ENCODE measurements around the gene PEX3. TPM values are rescaled to one million over a fixed set of nuclear protein-coding genes. Genes with fewer than 3 reads are reported as not detected.

The PEX3 gene
- polyA plus RNA-seq, 5 donors = 26.3 to 42.7 (median 33.6) TPM

DNA sequence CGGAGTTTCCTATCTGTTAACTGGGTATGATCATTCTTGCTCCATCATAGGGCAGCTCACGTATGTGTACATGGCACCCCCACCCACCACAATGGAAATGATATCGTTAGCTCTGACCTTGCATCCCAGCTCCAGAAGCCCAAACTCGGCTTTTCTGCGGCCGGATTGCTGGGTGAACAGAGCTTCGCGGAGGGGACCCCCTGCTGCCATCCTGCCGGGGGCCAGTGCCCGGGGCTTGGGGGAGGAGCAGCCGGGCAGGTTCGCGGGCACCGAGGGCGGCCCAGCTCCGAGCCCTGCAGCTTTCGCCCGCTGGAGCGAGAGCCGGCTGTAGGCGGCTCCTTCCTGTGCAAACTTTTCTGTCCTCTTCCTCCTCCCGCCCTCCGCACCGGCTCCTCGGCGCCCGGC, 85.9 kb downstream of the PEX3 start:
- no peak for DNase-seq

DNA sequence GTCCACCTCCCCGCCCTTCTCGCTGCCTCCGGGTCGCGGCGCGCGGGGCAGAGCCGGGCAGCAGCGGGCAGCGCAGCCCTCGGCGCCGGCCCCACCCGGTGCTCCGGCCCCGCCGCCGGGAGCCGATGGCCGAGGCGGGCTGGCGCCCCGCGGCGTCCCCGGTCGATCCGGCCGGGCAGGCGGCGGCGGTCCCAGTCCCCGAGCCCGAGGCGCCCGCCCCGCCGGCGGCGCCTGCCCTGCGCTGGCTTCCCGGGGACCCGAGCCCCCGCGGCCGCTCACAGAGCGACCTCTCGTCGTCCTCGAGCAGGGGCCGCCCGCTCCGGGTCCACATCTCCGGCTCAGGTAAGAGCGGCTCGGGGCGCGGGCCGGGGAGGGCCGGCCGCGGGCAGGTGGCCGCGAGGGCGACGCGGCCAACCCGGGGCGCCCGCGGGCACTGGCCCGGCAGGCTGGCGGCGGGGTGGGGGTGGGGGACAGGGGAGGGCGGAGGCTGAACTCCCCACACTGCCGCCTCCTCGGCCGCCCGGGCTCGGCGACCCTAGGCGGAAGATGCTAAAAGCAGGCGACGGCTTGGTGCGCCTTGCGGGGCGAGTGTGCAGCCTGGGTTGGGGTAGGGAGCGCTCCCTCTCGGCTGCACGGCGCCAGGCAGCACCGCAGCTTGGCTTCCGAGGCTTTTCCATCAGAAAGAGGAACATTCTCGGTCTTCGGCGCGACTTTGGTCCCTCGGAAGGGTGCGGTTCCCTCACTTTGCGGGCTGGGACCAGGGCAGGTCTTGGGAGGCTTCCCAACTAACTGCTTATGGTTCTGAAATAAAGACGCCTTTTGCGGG, 86.5 kb downstream of the PEX3 start:
- peak in 1 of 2 donors; percentile 46 for DNase-seq

DNA sequence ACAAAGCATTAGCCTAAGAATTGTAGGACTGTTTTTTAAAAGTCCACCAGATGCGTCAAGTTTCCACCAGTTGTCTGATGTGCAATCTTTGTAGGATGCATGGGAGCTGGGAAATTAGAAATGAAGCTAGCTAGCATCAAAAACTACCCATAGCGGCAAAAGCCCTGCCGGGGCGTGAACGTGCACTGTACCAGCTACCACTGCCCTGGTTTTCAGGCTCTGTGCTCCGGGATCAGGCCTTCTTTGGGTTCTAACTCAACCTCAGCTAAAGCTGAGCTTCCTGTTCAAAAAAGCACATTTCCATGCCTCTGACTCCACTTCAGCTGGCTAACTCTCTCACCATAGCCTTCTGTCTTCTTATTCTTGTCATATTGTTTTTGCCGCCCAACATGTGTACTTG, 87.8 kb downstream of the PEX3 start:
- no peak for DNase-seq

DNA sequence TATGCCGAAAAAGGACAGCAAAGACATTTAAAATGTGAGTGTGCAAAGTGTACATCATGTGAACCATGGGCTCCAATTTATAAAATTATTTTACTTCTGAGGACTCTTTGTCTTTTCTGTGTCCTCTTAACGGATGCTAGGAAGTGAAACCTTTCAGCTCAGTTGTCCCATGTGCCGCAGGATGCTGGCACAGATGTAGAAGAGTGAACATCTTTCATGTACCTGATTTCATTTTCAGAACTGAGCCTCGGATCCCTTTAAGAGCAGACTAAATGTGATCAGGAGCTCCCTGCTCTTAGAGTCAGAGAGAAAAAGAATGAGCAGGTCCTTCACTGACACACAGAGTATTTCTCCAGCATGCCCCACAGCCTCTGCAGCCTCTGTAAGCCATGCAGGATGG, 88.5 kb downstream of the PEX3 start:
- DNase-seq = no peak

DNA sequence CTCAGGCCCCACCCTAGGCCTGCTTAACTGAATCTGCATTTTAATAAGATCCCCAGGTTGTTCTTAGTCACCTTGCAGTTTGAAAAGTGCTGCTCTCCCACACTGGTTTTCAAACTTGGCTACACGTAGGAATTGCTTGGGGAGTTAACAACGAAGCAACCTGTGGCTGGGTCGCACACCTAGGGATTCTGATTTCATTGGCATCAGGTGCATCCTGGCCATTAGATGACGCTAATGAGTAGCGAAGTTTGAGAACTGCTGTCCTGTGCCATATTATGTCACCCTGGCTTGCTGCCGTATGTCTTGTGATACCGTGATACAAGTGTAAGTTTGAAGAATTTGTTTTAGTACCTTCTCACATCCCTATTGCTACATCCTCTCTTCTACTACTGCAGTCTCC, 89.1 kb downstream of the PEX3 start:
- DNase-seq = no peak

DNA sequence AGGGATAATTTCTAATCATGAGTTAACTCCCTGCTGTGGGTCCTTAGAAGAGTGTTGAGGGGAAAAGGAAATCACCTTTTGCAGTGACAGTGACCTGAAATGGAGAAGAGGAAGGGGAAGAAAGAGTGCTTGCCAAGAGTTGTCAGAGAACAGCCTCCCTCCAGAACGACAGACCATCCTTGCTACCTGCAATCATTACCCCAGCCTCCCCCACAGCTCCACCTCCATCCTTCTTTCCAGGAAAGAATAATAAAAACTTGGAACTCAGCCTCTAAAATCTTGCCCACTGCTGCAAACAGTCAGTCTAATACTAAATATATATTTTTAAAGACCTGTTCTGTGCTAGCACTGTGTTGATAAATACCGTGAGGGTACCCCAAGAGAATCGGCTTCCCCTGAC, 89.6 kb downstream of the PEX3 start:
- no peak for DNase-seq

Other genes with a start within 250 kb of the PEX3 start
- 10 to 100 TPM; 25.1 to 38.9 (median 29.1) TPM for gene ADAT2, start 110 bp upstream of the PEX3 start, polyA plus RNA-seq (ENCODE audit: insufficient read depth in 1 of 5, insufficient read length in 5 of 5, low replicate concordance in 1 of 5)
- gene FUCA2, start 60.9 kb downstream of the PEX3 start, polyA plus RNA-seq (ENCODE audit: insufficient read depth in 1 of 5, insufficient read length in 5 of 5, low replicate concordance in 1 of 5) = 10 to 100 TPM; 38.6 to 55.4 (median 54.1) TPM
- 10 to 100 TPM; 29.4 to 51.5 (median 46.5) TPM for gene PHACTR2, start 227.2 kb downstream of the PEX3 start, polyA plus RNA-seq (ENCODE audit: insufficient read depth in 1 of 5, insufficient read length in 5 of 5, low replicate concordance in 1 of 5)

Data from right lung (tissue), 5 donors.